HepG2 (cell line): ENCODE measurements around the gene MRPL20. TPM values are rescaled to one million over a fixed set of nuclear protein-coding genes. Genes with fewer than 3 reads are reported as not detected.

Experiments
- BRD4 ChIP-seq: sonication (generic); formaldehyde crosslinking; IDR thresholded peaks from 2 replicates; pipeline ENCODE4 v1.4.0; 2020; ENCODE audit warnings: missing genetic modification reagents
- CAMTA2 ChIP-seq: sonication (generic); formaldehyde crosslinking; IDR thresholded peaks from 2 replicates; pipeline ENCODE4 v1.4.0; 2020; ENCODE audit warnings: mild to moderate bottlenecking, missing genetic modification reagents, borderline replicate concordance
- CENPT ChIP-seq: sonication (generic); formaldehyde crosslinking; IDR thresholded peaks from 2 replicates; pipeline ENCODE4 v1.8.0; 2022; ENCODE audit warnings: low read depth, mild to moderate bottlenecking, moderate library complexity, missing genetic modification reagents
- CENPX ChIP-seq: sonication (generic); formaldehyde crosslinking; IDR thresholded peaks from 2 replicates; pipeline ENCODE4 v1.9.0; 2021; ENCODE audit warnings: mild to moderate bottlenecking, missing genetic modification reagents, moderate library complexity
- E2F5 ChIP-seq: sonication (generic); formaldehyde crosslinking; conservative IDR thresholded peaks from 2 replicates; pipeline ENCODE4 v1.4.0; 2020; ENCODE audit warnings: missing genetic modification reagents
- HIVEP1 ChIP-seq: sonication (generic); formaldehyde crosslinking; IDR thresholded peaks from 2 replicates; pipeline ENCODE4 v1.4.0; 2020; ENCODE audit warnings: mild to moderate bottlenecking, missing genetic modification reagents
- HOXA3 ChIP-seq: sonication (generic); formaldehyde crosslinking; IDR thresholded peaks from 2 replicates; pipeline ENCODE4 v1.5.0; 2020; ENCODE audit warnings: missing genetic modification reagents
- NRL ChIP-seq: sonication (generic); formaldehyde crosslinking; IDR thresholded peaks from 2 replicates; pipeline ENCODE4 v1.5.0; 2020; ENCODE audit warnings: missing genetic modification reagents, mild to moderate bottlenecking, moderate library complexity, borderline replicate concordance
- POLR2A ChIP-seq, 2 experiments: IDR thresholded peaks; 2 replicates each; pipeline ENCODE4 v1.6.1; 2011; ENCODE audit warnings: low read depth in 2 of 2, low read length in 2 of 2, mild to moderate bottlenecking in 1 of 2, moderate library complexity in 1 of 2; ENCODE audit not compliant: insufficient read depth in 1 of 2
- SOX5 ChIP-seq: IDR thresholded peaks from 2 replicates; pipeline ENCODE4 v1.6.1; 2016; ENCODE audit warnings: borderline replicate concordance
- SRSF1 ChIP-seq: fragments of 200-400 bp; formaldehyde crosslinking; optimal IDR thresholded peaks from 2 replicates; pipeline ENCODE3; 2017; ENCODE audit warnings: mild to moderate bottlenecking, low read depth, low read length, moderate library complexity
- SRSF9 ChIP-seq: fragments of 200-400 bp; formaldehyde crosslinking; IDR thresholded peaks from 2 replicates; pipeline ENCODE4 v1.6.1; 2018; ENCODE audit warnings: borderline replicate concordance, mild to moderate bottlenecking, low read depth, low read length; ENCODE audit not compliant: insufficient read depth, poor library complexity, severe bottlenecking
- TRIM24 ChIP-seq: sonication (generic); formaldehyde crosslinking; IDR thresholded peaks from 2 replicates; pipeline ENCODE4 v1.8.0; 2022; ENCODE audit warnings: mild to moderate bottlenecking, missing genetic modification reagents
- ZBTB25 ChIP-seq: IDR thresholded peaks from 2 replicates; pipeline ENCODE4 v1.6.1; 2018; ENCODE audit warnings: missing genetic modification reagents
- ZC3H13 ChIP-seq: sonication (generic); formaldehyde crosslinking; IDR thresholded peaks from 2 replicates; pipeline ENCODE4 v1.8.1; 2023; ENCODE audit warnings: mild to moderate bottlenecking, missing genetic modification reagents, moderate library complexity
- ZMAT3 ChIP-seq: sonication (generic); formaldehyde crosslinking; conservative IDR thresholded peaks from 2 replicates; pipeline ENCODE4 v1.7.0; 2021; ENCODE audit warnings: missing genetic modification reagents
- ZNF430 ChIP-seq: sonication (generic); formaldehyde crosslinking; IDR thresholded peaks from 2 replicates; pipeline ENCODE4 v1.9.0; 2021; ENCODE audit warnings: mild to moderate bottlenecking, missing genetic modification reagents
- ZNF619 ChIP-seq: sonication (generic); formaldehyde crosslinking; IDR thresholded peaks from 2 replicates; pipeline ENCODE4 v1.4.0; 2020; ENCODE audit warnings: mild to moderate bottlenecking, missing genetic modification reagents
- ZNF788 ChIP-seq: sonication (generic); formaldehyde crosslinking; IDR thresholded peaks from 2 replicates; pipeline ENCODE4 v1.5.0; 2020; ENCODE audit warnings: mild to moderate bottlenecking, missing genetic modification reagents, borderline replicate concordance
- ZSCAN21 ChIP-seq: sonication (generic); formaldehyde crosslinking; IDR thresholded peaks from 2 replicates; pipeline ENCODE4 v1.8.0; 2022; ENCODE audit warnings: mild to moderate bottlenecking, missing genetic modification reagents, moderate library complexity, borderline replicate concordance
- polyA plus RNA-seq, 8 experiments: library from polyadenylated mRNA; depleted of rRNA in 3 of 8; stranded (reverse) in 7 of 8; unstranded in 1 of 8; fragments of >200 nt; fragmentation: Illumina TruSeq in 4 of 8; extraction: Trizol in 4 of 8; gene quantifications; 2 replicates each; pipeline versions ENCODE4 v1.2.1 to v1.2.3, GENCODE V29; 2011 to 2016; ENCODE audit warnings: low read depth in 4 of 8, missing spikeins in 1 of 8, mixed read lengths in 1 of 8; ENCODE audit not compliant: insufficient read depth in 1 of 8
- total RNA-seq, 5 experiments: library from RNA; depleted of rRNA; stranded (reverse); fragments of >200 nt; fragmentation: Illumina TruSeq; extraction: Trizol; gene quantifications; 2 replicates each; pipeline ENCODE4 v1.2.3, GENCODE V29; 2016; ENCODE audit warnings: low read depth in 1 of 5
- TF ChIP-seq, protein P1 (sequence below): sonication (generic); formaldehyde crosslinking; IDR thresholded peaks from 2 replicates; pipeline ENCODE4 v1.4.0; 2020; ENCODE audit warnings: missing genetic modification reagents, mild to moderate bottlenecking, borderline replicate concordance
- TF ChIP-seq, protein P2 (sequence below): sonication (generic); formaldehyde crosslinking; IDR thresholded peaks from 2 replicates; pipeline ENCODE4 v1.4.0; 2020; ENCODE audit warnings: mild to moderate bottlenecking, missing genetic modification reagents

MRPL20 gene
- total and polyA plus RNA-seq, 2 of the 13 experiments (the other 11 are each of a cell fraction or from before 2014, with no cell fraction given) = 59.2 to 127 TPM

DNA sequence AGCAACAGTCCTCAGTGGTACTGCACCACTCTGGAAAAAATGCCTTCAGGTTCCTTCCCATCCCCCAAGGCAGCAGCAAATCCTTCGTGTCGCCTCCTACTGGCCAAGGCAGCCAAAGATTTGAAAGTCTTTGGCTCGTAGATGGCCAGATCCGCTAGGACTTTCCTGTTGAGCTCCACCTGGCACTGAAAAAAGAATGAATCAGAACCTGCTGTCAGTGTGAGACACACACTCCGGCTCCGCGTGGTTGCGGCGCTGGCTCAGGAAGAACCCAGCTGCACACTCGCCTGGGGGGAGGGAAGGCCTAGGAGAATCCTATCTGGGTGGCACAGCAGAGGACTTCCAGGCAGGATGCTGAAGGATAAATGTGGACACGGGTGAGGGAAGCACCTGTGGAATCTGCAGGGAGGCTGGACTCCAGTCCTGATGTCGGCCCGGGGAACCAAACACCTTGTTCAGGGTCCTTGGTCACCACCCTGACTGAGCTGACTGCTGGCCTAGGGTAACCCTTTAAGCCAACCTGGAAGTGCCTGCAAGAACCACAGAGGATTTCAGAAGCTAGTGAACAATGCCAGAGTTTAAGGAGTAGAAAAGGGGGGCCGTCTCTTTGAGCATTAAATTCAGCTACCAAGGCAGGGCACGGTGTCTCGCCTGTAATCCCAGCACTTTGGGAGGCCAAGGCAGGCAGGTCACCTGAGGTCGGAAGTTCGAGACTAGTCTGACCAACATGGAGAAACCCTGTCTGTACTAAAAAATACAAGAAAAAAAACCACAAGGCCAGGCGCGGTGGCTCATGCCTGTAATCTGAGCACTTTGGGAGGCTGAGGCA lies 4.8 kb downstream of the MRPL20 start (continued):
- no peak for TF ChIP-seq HOXA3 (CRISPR knock-in tag)
- TF ChIP-seq SRSF9 = no peak
- no peak for TF ChIP-seq CENPX (CRISPR knock-in tag)
- TF ChIP-seq ZSCAN21 (CRISPR knock-in tag) = no peak
- TF ChIP-seq ZBTB25 (CRISPR knock-in tag) = no peak
- no peak for TF ChIP-seq ZMAT3
- TF ChIP-seq CAMTA2 (CRISPR knock-in tag) = peak; percentile 60; the same call in 1 of the 2 replicates
- TF ChIP-seq ZNF619 (CRISPR knock-in tag) = no peak
- TF ChIP-seq ZNF430 (CRISPR knock-in tag) = no peak
- TF ChIP-seq ZC3H13 (CRISPR knock-in tag) = peak; percentile 17; the same call in 1 of the 2 replicates
- no peak for TF ChIP-seq TRIM24 (CRISPR knock-in tag)
- TF ChIP-seq ZNF788 (CRISPR knock-in tag) = no peak
- TF ChIP-seq, protein P1, sequence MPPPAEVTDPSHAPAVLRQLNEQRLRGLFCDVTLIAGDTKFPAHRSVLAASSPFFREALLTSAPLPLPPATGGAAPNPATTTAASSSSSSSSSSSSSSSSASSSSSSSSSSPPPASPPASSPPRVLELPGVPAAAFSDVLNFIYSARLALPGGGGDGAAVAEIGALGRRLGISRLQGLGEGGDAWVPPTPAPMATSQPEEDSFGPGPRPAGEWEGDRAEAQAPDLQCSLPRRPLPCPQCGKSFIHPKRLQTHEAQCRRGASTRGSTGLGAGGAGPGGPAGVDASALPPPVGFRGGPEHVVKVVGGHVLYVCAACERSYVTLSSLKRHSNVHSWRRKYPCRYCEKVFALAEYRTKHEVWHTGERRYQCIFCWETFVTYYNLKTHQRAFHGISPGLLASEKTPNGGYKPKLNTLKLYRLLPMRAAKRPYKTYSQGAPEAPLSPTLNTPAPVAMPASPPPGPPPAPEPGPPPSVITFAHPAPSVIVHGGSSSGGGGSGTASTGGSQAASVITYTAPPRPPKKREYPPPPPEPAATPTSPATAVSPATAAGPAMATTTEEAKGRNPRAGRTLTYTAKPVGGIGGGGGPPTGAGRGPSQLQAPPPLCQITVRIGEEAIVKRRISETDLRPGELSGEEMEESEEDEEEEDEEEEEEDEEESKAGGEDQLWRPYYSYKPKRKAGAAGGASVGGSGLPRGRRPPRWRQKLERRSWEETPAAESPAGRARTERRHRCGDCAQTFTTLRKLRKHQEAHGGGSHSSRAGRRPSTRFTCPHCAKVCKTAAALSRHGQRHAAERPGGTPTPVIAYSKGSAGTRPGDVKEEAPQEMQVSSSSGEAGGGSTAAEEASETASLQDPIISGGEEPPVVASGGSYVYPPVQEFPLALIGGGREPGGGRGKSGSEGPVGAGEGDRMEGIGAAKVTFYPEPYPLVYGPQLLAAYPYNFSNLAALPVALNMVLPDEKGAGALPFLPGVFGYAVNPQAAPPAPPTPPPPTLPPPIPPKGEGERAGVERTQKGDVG (CRISPR knock-in tag) = 0 out of 2 replicates have a peak, but pooled peaks have one; percentile 47
- no peak for TF ChIP-seq SRSF1
- TF ChIP-seq, protein P2, sequence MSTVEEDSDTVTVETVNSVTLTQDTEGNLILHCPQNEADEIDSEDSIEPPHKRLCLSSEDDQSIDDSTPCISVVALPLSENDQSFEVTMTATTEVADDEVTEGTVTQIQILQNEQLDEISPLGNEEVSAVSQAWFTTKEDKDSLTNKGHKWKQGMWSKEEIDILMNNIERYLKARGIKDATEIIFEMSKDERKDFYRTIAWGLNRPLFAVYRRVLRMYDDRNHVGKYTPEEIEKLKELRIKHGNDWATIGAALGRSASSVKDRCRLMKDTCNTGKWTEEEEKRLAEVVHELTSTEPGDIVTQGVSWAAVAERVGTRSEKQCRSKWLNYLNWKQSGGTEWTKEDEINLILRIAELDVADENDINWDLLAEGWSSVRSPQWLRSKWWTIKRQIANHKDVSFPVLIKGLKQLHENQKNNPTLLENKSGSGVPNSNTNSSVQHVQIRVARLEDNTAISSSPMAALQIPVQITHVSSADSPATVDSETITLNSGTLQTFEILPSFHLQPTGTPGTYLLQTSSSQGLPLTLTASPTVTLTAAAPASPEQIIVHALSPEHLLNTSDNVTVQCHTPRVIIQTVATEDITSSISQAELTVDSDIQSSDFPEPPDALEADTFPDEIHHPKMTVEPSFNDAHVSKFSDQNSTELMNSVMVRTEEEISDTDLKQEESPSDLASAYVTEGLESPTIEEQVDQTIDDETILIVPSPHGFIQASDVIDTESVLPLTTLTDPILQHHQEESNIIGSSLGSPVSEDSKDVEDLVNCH (CRISPR knock-in tag) = no peak
- no peak for TF ChIP-seq POLR2A (IDR thresholded peaks at IDR 0.05; ENCODE audit: insufficient read depth in 1 of 2, low read depth in 2 of 2, low read length in 2 of 2)
- peak; percentile 46; the same call in 1 of the 2 replicates for TF ChIP-seq HIVEP1 (CRISPR knock-in tag)
- no peak for TF ChIP-seq BRD4
- TF ChIP-seq CENPT (CRISPR knock-in tag) = no peak
- TF ChIP-seq NRL (CRISPR knock-in tag) = peak; percentile 43; the same call in 1 of the 2 replicates
- TF ChIP-seq SOX5 (CRISPR knock-in tag) = no peak
- no peak for TF ChIP-seq E2F5 (CRISPR knock-in tag)
